OCI-M2 (cell line): Measurements from ENCODE around the gene NTN3.
"Not testable (repeated sequence)": the region's sequence is repeated elsewhere in the genome, so short reads cannot be mapped to it uniquely, and the experiment has no call there.

Experiments used
- DNase-seq: peaks from one replicate; lab custom pipeline; 2025; ENCODE audit not compliant: unreplicated experiment; lab: John Stamatoyannopoulos, UW

NTN3 gene

DNA sequence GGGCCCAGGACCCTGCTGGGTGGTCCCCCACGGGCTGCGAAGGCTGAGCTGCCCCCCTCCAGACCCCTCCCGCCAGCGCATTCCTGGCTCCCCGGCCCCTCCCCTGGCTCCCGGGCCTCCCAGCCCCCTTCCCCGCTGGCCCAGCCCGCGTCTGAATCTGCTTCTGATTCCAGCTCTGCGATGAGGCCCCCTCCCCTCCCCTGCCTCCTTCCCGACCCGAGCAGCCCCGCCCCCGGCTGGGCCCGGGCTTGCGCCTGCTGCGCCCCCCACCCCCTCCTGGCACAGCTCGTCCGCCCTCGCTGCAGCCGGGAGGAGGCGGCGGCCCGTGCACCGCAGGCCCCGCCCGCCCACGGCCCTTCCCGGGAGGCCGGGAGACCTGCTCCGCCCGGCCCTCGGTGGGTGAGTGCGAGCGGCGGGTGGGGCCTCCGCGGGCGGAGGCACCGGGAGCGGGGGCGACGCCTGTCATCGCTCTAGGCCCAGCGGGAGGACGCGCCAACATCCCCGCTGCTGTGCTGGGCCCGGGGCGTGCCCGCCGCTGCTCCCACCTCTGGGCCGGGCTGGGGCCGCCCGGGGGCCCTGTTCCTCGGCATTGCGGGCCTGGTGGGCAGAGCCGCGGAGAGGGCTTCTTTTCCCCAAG lies at the start of gene NTN3:
NTN3 (plus strand) TSS at position 282 of the 637 bp plus-strand sequence. CDS start 405 bp downstream, outside the sequence.
- no peak for DNase-seq

DNA sequence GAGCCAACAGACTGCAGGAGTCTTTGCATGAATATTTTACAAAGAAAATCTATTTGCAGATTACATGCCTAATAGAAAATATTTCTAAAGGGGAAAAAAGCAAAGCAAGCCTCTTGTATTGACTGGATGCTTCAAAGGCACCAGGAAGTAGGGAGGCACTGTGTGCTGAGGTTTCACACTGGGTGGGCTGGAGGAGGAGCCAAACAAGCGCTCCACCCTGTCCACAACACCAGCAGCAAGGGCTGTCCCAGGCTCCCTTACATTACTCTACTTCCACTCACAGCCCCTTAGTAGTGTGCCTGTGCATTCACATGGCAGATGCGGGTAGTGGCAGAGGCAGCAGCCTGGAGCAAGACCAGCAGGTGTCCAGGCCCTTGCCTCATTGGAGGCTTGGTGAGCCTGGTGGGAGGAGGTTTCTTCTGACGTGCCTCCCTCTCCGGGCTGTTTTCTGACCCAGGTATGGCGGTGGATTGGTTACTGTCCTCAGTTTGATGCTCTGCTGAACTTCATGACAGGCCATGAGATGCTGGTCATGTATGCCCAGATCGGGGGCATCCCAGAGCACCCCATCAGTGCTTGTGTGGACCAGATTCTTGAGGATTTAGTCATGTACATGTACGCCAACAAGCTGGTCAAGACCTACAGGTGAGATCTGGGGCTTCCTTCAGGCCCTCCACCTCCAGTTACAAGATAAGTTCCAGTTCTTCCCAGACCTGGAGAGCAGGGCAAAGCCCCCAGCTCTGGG lies 48.8 kb upstream of the NTN3 start:
- DNase-seq, result no peak

DNA sequence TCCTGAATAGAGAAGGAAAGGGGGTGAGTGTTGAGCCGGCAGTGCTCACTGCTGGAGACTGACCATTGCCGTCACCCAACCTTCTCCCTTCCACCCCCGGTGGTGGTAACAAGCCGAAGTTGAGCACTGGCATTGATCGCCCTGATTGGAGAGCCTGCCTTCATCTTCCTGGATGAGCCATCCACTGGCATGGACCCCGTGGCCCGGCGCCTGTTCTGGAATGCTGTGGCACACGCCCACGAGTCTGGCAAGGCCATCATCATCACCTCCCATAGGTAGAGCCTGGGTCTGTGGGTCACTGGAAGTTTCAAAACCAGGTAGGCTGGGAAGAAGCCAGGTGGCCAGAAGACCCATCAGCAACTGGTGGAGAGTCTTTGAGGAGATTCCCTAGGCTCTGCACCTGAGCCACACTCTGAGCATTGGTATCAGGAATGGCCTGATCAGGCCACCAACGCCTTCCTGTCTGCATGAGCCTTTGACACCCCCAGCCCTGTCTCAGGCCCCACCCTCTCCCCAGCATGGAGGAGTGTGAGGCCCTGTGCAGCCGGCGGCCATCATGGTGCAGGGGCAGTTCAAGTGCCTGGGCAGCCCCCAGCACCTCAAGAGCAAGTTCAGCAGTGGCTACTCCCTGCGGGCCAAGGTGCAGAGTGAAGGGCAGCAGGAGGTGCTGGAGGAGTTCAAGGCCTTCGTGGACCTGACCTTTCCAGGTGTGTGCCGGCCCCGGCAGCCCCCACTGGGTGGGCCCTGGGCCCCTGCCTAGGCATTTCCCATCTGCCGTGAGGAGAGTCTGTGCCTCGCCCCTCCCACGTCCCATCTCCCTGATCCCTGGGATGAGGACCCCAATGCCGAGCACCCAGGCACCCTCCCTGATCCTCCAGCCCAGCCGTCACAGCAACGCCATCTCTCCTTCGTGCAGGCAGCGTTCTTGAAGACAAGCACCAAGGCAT lies 46.8 kb upstream of the NTN3 start:
- DNase-seq, result no peak

DNA sequence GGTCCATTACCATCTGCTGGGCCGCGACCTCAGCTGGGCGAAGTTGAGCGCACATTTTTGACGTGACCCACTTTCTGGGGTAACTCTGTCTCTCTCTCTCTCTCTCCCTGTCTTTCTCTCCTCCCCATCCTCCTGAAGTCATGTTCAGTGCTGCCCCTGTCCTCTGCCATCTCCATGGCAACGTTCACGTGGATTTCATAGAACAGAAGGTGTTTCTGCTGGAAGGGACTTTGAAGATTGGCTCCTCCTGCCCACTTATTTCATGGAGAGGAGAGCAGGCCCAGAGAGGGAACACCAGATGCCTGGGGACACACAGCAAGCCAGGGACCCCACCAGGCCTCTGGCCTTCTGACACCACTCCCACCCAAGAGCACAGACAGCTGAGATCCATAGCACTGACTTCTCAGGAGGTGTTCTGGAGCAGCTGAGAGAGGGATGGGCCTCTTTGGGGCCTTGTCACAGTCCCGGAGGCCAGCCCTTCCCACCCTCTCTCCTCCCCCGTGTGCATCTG lies 46.0 kb upstream of the NTN3 start:
- no peak for DNase-seq

DNA sequence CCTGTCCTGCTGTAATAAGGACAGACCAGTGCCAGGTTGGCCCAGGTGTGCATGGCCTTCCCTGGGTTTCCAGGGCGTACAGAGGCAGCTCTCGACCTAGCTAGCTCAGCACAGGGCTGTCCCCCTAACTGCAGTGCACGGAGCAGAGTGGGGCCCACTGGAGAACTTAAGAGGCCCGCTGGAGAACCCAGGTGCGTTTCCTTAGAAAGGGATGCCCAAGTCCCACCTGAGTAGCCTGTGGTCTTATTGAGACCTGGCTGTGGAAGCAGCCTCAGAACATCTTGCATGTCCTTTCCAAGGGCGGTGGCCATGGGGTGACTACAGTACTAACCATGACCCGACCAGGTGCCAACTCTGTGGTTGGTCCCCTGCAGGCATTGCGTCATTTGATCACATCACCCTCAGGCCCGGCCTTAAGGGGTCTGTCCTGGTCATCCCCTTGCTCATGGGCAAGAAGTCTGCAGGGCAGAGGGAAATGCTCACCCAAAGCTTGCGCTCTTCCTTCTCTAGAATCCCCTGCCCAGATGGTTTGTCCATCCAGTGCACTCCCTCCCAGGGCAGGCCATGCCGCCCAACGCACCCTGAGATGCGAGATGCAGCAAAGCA lies 45.2 kb upstream of the NTN3 start:
- DNase-seq, result no peak

DNA sequence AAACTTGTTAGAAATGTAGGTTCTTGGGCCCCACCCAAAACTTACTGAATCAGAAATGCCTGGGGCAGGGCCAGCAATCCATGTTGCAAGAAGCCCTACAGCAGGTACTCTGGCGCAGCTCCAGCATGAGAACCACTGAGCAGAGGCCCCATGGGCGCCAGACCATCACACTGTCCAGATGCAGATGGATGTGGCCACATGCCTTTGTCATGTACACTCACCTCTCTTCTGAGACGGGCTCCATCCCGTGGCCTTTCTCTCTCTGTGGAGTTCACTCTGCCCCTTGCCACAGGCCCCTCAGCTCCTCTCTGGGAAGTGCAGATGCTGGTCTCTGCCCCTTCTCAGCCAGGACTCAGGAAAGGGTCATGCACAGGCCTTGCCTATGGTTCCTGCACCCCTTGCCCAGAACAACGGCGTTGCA lies 44.1 kb upstream of the NTN3 start:
- no peak for DNase-seq

DNA sequence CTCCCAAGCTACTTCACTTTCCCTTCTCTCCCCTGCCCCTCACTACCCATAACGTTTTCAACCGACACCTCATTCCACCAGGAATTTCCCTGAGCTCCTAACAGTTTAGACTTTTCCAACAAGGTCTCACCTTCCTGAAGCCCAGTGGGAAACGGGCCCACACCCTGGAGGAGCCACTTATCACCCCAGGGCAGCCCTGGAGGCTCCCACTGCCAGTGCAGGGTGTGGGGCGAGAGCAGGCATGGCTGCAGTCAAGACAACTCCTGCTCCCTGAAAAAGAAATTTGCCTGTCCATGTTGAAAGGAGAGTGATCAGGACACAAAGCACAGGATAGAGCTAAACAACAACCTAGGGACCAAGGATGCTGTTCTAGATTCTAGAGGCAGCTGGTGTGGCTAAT lies 43.6 kb upstream of the NTN3 start:
- DNase-seq, result no peak

DNA sequence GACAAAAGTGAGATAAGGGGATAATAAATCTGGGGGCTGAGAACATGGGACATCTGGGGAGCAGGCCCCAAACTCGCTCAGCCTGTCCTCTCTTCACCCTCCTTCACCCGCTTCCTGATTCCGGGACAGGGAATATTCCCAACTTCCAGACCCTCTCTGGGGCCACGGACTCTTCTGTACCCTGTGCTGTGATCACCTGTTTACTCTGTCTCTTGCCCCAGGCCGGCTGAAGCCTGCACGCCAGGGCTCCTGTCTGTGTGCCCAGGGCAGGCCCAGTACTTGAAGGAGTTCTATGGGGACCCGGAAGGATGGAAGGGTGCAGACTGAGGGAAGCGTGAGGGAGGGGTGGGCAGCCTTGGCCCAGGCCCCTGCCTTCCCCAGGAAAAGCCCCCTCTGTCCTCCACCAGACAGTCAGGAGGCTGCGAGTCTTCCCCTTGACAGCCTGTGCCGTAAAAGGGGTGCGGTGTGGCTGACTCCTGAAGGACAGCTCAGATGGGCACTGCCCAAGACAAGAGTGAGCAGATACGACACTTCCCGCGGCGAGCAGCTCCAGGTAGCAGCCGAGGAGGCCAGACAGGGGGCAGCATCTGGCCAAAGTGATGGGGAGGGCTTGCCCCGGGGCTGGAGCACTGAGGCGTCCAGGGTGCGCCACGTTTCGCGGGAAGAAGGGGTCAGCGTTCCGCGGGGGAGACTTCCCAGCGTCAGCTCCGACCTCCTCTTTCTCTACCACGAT lies 42.9 kb upstream of the NTN3 start:
- DNase-seq, result no peak

DNA sequence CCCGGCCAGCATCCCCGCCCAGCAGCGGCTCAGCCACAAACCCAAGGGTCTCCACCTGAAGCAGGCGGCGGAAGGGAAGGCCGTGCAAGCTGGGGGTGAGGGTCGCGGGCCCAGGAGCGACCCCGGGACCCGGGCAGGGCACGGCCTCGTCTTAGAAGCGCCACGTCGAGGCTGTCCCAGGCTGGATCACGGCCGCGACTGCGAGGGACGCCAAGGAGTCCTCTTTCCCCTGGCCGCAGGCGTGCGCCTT lies 42.4 kb upstream of the NTN3 start:
- DNase-seq, result no peak

DNA sequence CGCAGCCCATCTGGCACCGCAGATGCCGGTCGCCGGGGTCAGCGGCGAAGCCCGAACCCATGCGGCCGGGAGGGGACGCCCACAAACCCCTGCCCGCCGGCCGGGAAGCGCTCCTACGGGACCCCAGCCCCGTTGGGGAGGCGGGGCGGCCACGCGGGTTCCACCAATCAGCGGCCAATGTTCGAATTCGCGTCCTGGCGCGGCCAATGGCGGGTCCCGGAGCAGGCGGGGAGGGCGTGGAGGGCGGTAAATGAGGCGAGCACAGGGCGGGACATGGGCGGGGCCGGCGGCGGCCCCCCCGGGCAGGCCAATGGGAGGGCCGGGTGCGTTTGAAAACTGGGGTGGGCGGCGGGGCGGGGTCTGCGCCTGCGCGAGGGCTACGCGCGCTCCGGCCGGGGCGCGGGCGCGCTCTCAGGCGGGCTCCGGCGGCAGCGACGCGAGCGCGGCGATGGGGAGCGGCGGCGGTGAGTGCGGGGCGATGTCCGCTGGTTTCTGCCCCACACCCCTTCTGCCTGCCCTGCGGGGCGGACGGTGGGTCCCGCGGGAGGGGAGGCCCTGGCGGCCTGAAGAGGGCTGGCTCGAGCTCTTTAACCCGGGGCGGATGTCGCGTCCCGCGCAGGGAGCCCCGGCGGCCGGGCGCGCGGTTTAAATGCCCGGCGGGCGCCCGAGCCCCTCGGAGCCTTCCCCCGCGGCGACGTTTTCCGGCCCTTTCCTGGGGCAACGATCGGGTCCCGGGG lies 41.9 kb upstream of the NTN3 start, which contains the start of gene CCNF:
CCNF (plus strand) TSS at position 414 of the 737 bp plus-strand sequence; CDS start at position 449, 35 bp downstream.
- peak; percentile 25 for DNase-seq

DNA sequence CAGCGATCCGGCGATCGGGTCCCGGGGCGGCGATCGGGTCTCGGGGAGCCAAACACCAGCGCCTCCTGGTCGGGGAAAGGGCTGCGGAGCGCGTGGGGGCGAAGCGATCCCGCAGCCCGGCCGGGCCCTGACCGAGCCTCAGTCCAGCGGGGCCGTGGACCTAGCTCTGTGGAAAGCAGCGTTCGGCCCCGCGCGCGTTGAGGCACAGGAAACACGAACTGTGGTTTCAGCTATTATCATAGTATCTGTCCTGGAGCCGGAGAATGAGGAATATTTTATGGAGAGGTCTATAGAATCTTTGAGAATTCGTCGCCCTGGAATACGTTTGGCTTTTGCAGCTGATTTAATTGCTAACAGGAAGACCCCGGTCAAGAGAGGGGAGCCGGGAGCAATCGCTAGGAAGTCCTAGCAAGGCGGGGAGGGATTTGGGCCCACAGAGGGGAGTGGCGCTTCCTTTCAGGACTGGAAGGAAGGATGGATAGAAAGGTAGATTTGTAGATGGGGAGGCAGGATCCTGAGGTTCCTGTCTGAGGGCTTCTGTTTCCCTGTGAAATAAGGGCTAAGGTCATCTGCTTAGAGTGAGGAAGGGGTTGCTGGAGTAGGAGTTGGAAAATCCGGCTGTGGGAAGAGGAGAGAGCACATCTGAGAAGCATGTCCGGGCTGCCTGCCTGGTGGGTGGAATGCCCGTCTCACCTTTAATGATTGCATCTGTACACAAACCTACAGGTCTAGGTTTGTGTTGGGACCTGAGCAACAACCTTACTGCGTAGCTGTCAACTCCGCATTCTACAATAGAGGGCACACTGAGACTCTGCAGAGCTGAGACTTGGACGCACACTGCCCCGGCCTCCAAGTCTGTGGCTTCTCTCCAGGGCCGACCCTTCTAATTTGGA lies 41.1 kb upstream of the NTN3 start:
- no peak for DNase-seq

DNA sequence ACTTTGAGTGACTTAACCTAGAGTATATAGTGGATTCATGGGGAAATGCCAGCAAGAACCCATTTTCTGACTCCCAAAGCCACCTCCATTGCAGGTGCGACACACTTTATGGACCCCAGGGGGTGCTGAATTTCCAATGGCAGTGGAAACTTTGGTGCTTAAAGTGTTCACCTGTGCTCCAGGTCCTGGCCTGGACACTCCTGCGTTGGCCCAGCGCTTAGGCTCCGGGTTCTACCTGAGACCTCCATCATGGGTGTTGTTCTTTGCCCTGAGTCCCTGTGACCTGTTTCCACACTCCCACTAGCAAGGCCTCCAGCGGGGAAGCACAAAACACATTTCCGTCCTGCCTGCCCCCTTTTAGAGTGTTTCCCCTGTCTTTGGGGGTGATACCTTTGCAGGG lies 38.8 kb upstream of the NTN3 start:
- DNase-seq, result no peak

DNA sequence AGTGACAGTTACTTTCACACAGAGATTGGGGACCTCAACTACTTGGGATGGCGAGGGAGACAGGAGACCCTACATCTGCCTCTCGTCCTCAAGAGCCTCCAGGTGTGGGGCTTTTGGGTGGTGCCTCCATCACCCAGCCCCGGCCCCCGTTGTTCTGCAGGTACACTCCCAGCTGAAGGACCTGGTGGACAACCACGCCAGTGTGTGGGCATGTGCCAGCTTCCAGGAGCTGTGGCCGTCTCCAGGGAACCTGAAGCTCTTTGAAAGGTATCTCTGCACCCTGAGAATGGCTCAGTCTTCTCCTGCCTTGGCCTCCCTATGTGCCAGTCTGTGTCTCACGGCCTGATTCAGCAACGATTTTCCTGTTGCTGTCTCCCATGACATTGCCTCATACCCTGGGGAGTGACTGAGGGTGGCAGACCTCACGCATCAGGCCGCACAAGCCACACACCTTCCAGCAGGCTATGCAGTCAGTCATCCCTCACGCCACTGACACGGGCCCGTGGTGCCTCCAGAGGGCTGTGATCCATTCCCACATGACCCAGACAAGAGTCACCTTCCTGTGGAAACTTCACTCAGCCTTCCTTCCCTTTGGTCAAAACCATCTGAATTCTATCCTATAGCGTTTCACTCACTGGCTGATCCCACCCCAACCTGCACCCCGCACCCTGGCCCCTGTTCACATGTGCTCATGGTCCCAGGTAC lies 38.1 kb upstream of the NTN3 start:
- DNase-seq, result no peak

DNA sequence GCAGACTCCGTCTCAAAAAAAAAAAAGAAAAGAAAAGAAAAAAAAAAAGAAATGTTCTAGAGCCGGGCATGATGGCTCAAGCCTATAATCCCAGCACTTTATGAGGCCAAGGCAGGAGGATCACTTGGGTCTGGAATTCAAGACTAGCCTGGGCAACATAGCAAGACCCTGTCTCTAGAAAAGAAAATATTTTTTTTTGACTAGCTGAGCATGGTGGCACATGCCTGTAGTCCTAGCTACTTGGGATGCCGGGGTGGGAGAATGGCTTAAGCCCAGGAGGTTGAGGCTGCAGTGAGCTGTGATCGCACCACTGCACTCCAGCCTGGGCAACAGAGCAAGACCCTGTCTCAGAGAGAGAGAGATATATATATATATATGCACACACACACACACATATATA lies 35.9 kb upstream of the NTN3 start:
- DNase-seq, result not testable (repeated sequence)

DNA sequence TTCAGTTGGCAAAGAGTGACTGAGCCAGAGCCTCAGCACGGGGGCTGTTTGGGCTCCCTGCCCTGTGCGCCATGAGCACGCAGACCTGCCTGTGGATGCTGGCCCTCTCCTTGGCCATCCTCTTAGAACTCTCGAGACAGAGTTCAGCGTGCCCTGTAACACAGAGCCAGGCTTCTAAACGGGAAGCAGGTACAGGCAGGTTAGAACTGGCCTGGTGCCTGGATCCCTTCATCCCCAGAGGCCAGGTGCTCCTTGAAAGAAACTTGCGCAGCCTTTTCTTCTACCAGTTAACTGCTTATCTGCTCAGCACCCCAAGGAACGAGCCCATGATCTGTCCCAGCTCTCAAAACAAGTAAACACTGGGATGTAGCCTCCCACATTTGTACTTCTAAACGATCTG lies 35.0 kb upstream of the NTN3 start:
- no peak for DNase-seq

DNA sequence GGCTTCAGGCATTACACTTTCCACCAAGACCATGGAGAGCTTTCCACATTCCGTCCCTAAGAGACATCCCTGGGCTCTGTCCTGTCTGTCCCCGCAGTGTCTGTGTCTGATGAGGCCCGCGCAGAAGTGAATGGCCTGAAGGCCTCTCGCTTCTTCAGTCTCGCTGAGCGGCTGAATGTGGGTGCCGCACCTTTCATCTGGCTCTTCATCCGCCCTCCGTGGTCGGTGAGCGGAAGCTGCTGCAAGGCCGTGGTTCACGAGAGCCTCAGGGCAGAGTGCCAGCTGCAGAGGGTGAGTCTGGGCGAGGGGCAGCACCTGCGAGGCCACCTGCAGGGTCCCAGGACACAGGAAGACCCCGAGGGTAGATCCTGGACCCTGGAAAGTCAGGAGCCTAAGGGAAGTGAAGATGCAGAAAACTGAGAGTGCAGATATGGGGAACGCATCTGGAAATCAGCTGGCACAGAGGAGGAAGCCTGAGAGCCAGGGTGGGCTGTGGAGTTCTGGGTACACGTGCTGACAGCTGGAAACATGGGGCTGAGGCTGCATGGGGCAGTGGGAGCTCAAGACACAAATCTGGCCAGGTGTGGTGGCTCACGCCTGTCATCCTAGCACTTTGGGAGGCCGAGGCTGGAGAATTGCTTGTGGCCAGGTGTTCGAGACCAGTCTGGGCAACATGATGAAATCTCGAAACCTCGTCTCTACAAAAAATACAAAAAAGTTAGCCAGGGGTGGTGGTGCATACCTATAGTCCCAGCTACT lies 33.9 kb upstream of the NTN3 start:
- DNase-seq, result no peak

DNA sequence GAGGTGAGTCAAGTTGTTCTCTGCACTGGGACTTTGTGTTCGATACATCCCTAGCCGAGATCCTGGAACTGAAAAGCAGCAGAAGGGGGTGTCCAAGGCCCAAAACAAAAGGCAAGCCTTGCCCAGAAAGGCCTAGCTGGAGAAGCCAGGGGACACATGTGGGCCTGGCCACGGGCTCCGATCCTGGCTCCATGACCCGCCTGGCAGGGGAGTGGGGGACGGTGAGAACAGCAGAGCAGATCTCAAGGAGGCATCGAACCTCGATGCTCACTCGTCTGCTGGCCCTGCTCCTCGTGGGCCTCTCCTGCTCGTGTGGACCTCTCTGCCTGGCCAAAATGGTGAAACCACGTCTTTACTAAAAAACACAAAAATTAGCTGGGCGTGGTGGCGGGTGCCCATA lies 33.0 kb upstream of the NTN3 start:
- no peak for DNase-seq

DNA sequence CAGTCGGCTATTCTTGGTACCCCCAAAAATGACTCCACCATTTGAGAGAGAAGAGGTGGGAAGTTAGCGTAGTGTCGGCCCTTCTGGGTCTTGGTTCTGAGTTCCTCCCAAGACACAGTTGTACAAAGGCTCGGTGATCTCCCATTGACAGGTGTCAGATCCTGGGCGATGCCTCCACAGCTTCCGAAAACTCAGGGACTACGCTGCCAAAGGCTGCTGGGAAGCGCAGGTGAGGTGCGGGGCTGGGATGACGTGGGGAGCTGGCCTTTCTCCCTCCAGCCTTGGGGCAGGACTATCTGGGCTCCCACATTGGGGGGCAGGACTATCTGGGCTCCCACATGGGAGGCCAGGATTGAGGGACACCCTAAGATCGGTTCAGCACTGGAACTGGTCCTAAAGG lies 31.5 kb upstream of the NTN3 start:
- DNase-seq, result no peak
